ENCODE measurements around the gene CIAO2A. TPM values are rescaled to one million over a fixed set of nuclear protein-coding genes. Genes with fewer than 3 reads are reported as not detected.
A peak's percentile ranks its signal among the peaks of the same experiment; 100 is the strongest.
"Not testable (repeated sequence)": the region's sequence is repeated elsewhere in the genome, so short reads cannot be mapped to it uniquely, and the experiment has no call there.

CIAO2A gene
- total RNA-seq, 1 donor from 2014 or later, result 33.8 TPM

- Mint-ChIP-seq H3K4me3 (ENCODE audit: unreplicated experiment) (no peak overlapping the region), H3K27me3 (ENCODE audit: unreplicated experiment) (no peaks in the 10 kb centered on the region), H3K9me3 (ENCODE audit: unreplicated experiment) (no peaks in the 10 kb centered on the region), H3K27ac (ENCODE audit: unreplicated experiment) (no peak overlapping the region), H3K4me1 (ENCODE audit: unreplicated experiment) (peaks cover 15% of the 10 kb centered on the region), H3K36me3 (ENCODE audit: unreplicated experiment) (no peaks in the 10 kb centered on the region)
- TF ChIP-seq CTCF (IDR thresholded peaks at IDR 0.05), result no peak
- DNase-seq (ENCODE audit: extremely low spot score, unreplicated experiment), result no peak
Observed at GRCh38 chr15:64066451-64066850, 27.2 kb downstream of the CIAO2A start.

GRCh38 chr15:64060716-64061115, 32.9 kb downstream of the CIAO2A start:
- H3K9me3 Mint-ChIP-seq (ENCODE audit: unreplicated experiment), result no peaks in the 10 kb centered on the region
- H3K36me3 Mint-ChIP-seq (ENCODE audit: unreplicated experiment), result no peaks in the 10 kb centered on the region
- H3K27ac Mint-ChIP-seq (ENCODE audit: unreplicated experiment), result no peak overlapping the region
- no peak for TF ChIP-seq CTCF (IDR thresholded peaks at IDR 0.05)
- peaks cover 4% of the 10 kb centered on the region for H3K4me1 Mint-ChIP-seq (ENCODE audit: unreplicated experiment)
- DNase-seq (ENCODE audit: extremely low spot score, unreplicated experiment), result peak; percentile 79
- no peaks in the 10 kb centered on the region for H3K27me3 Mint-ChIP-seq (ENCODE audit: unreplicated experiment)
- no peak overlapping the region for H3K4me3 Mint-ChIP-seq (ENCODE audit: unreplicated experiment)

- H3K27ac Mint-ChIP-seq (ENCODE audit: unreplicated experiment); H3K4me3 Mint-ChIP-seq (ENCODE audit: unreplicated experiment); H3K27me3 Mint-ChIP-seq (ENCODE audit: unreplicated experiment); H3K4me1 Mint-ChIP-seq (ENCODE audit: unreplicated experiment); DNase-seq (ENCODE audit: extremely low spot score, unreplicated experiment); H3K9me3 Mint-ChIP-seq (ENCODE audit: unreplicated experiment); H3K36me3 Mint-ChIP-seq (ENCODE audit: unreplicated experiment): not testable (repeated sequence)
Observed at GRCh38 chr15:64059104-64059503, 34.5 kb downstream of the CIAO2A start.

GRCh38 chr15:64058279-64058678, 35.4 kb downstream of the CIAO2A start:
- no peak overlapping the region for H3K4me3 Mint-ChIP-seq (ENCODE audit: unreplicated experiment)
- TF ChIP-seq CTCF (IDR thresholded peaks at IDR 0.05), result no peak
- no peaks in the 10 kb centered on the region for H3K36me3 Mint-ChIP-seq (ENCODE audit: unreplicated experiment)
- peaks cover 1% of the 10 kb centered on the region for H3K4me1 Mint-ChIP-seq (ENCODE audit: unreplicated experiment)
- no peaks in the 10 kb centered on the region for H3K9me3 Mint-ChIP-seq (ENCODE audit: unreplicated experiment)
- no peak for DNase-seq (ENCODE audit: extremely low spot score, unreplicated experiment)
- H3K27ac Mint-ChIP-seq (ENCODE audit: unreplicated experiment), result no peak overlapping the region
- H3K27me3 Mint-ChIP-seq (ENCODE audit: unreplicated experiment), result peaks cover 3% of the 10 kb centered on the region

GRCh38 chr15:64053674-64054073, 40.0 kb downstream of the CIAO2A start:
- not testable (repeated sequence) for H3K9me3 Mint-ChIP-seq (ENCODE audit: unreplicated experiment); H3K36me3 Mint-ChIP-seq (ENCODE audit: unreplicated experiment); DNase-seq (ENCODE audit: extremely low spot score, unreplicated experiment); H3K27me3 Mint-ChIP-seq (ENCODE audit: unreplicated experiment); H3K27ac Mint-ChIP-seq (ENCODE audit: unreplicated experiment); H3K4me3 Mint-ChIP-seq (ENCODE audit: unreplicated experiment)
- H3K4me1 Mint-ChIP-seq (ENCODE audit: unreplicated experiment), result peaks cover 15% of the 10 kb centered on the region

GRCh38 chr15:64052925-64053491, 40.6 kb downstream of the CIAO2A start:
- Mint-ChIP-seq H3K27ac (ENCODE audit: unreplicated experiment) (no peak overlapping the region), H3K27me3 (ENCODE audit: unreplicated experiment) (peaks cover 3% of the 10 kb centered on the region), H3K4me3 (ENCODE audit: unreplicated experiment) (no peak overlapping the region), H3K9me3 (ENCODE audit: unreplicated experiment) (no peaks in the 10 kb centered on the region), H3K4me1 (ENCODE audit: unreplicated experiment) (peaks cover 15% of the 10 kb centered on the region), H3K36me3 (ENCODE audit: unreplicated experiment) (no peaks in the 10 kb centered on the region)
- TF ChIP-seq CTCF (IDR thresholded peaks at IDR 0.05), result no peak
- DNase-seq (ENCODE audit: extremely low spot score, unreplicated experiment), result no peak

All from osteocyte (in vitro differentiated cells).